Neutrophil (primary cell): ENCODE data around the gene LIFR.

ENCODE experiments used
- H3K27ac ChIP-seq: fragments of 200-600 bp; sonication (generic); 2 replicates; pipeline ENCODE4 v1.5.1; 2016; ENCODE audit warnings: mild to moderate bottlenecking, moderate library complexity
- H3K27me3 ChIP-seq: fragments of 200-600 bp; sonication (generic); 2 replicates; pipeline ENCODE4 v1.6.0; 2016; ENCODE audit warnings: mild to moderate bottlenecking
- H3K36me3 ChIP-seq: fragments of 200-600 bp; sonication (generic); 2 replicates; pipeline ENCODE4 v1.5.1; 2017
- H3K4me1 ChIP-seq, 2 experiments: fragments of 200-600 bp in 1 of 2; sonication (generic) in 1 of 2; 1 replicate in 1 of 2; 2 replicates in 1 of 2; pipeline versions ENCODE4 v1.5.1 to v1.6.1; 2013 to 2016; ENCODE audit warnings: low read depth in 1 of 2, low read length in 1 of 2, mild to moderate bottlenecking in 1 of 2, moderate library complexity in 1 of 2; ENCODE audit not compliant: control insufficient read depth in 1 of 2, insufficient read depth in 1 of 2
- H3K4me3 ChIP-seq, 2 experiments: fragments of 200-600 bp in 1 of 2; sonication (generic) in 1 of 2; 1 replicate in 1 of 2; 2 replicates in 1 of 2; pipeline ENCODE4 v1.5.1; 2013 to 2016; ENCODE audit warnings: low read depth in 1 of 2, low read length in 1 of 2, mild to moderate bottlenecking in 1 of 2, moderate library complexity in 1 of 2
- H3K9me3 ChIP-seq: fragments of 200-600 bp; sonication (generic); 2 replicates; pipeline ENCODE4 v1.5.1; 2016
- TF ChIP-seq, protein P1 (sequence below): fragments of 200-600 bp; sonication (generic); IDR thresholded peaks from 2 replicates; pipeline ENCODE4 v1.5.1; 2016; ENCODE audit warnings: antibody characterized with exemption

The LIFR gene

DNA sequence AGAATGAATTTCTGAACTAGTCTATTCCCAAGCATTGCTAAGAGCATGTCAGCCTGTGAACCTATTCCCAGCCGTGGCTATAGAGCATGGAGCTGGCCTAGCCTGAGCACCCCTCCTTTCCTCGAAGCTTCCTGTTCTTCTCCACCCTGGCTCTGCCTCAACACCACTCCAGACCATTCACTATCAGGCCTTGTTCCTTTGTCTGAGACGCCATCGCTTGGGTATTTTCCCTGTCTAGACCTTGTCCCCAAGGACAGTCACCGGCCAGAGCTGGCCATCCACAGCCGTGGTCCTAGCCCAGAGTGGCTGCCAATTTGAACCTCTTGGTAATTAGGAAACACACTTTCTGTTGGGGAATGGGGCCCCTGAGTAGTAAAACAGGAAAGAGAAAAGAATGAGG lies 105.8 kb downstream of the LIFR start:
- Histone ChIP-seq H3K27ac (no peak overlapping the region), H3K4me1 (no peaks in the 10 kb centered on the region), H3K27me3 (peaks cover 88% of the 10 kb centered on the region), H3K9me3 (no peaks in the 10 kb centered on the region), H3K4me3 (no peak overlapping the region), H3K36me3 (no peaks in the 10 kb centered on the region)
- TF ChIP-seq, protein P1, sequence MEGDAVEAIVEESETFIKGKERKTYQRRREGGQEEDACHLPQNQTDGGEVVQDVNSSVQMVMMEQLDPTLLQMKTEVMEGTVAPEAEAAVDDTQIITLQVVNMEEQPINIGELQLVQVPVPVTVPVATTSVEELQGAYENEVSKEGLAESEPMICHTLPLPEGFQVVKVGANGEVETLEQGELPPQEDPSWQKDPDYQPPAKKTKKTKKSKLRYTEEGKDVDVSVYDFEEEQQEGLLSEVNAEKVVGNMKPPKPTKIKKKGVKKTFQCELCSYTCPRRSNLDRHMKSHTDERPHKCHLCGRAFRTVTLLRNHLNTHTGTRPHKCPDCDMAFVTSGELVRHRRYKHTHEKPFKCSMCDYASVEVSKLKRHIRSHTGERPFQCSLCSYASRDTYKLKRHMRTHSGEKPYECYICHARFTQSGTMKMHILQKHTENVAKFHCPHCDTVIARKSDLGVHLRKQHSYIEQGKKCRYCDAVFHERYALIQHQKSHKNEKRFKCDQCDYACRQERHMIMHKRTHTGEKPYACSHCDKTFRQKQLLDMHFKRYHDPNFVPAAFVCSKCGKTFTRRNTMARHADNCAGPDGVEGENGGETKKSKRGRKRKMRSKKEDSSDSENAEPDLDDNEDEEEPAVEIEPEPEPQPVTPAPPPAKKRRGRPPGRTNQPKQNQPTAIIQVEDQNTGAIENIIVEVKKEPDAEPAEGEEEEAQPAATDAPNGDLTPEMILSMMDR: no peak

DNA sequence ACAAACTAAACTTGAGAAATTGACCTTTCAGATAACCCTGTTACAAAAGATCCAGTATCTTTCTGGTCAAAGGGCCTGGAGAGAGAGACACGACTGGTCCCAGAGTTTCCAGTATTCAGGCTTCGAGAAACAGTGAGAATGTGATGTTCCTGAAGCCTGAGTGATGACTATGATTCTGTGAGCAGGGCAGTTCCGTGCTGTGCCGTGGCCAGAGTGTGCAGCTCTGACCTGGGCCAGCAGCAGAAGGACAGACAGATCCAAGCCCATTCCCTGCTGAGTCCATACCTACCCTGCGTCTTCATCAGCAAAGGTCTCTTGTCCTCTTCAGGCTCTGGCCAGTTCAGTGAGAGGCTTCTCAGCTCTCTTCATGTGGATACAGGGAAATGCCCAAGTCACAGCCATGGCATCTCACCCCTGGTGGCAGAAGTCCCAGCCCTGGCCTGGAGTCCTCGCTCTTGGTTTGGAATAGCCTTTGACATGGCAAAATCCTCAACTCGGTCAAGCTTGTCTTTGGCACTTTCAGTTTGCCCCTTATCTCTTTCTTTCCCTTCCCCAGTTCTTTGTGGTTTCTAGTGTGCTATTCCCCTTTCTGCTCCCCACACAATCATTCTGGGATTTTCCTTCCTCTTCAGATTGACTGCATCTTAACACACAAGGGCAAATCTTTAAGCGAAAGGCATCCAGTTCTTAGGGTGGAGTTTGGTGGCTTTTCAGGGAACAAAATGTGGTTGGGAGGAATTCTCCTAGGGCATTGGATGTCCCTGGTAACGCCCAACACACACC lies 107.7 kb downstream of the LIFR start:
- Histone ChIP-seq H3K27me3 (peaks cover 81% of the 10 kb centered on the region), H3K9me3 (no peaks in the 10 kb centered on the region), H3K27ac (no peak overlapping the region), H3K36me3 (no peaks in the 10 kb centered on the region), H3K4me1 (no peaks in the 10 kb centered on the region), H3K4me3 (no peak overlapping the region)
- TF ChIP-seq, protein P1: no peak

DNA sequence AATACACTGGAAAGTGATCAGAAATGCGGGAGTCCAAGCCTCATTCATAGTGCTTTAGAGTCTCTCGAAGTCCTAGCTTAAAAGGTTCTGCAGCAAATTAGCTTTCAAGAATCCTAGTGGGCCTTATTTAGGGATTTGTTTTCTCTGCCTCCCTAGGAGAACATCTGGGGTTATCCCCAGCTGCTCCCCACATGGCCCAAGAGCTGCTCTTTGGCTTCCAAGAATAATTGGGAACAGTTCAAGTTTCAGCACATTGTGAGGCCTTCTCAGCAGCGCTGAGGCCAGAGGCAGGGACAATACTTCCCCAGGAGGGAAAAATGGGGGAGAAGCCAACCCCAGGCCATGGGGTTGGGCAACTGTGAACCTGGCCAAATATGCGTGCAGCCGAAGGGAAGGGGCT lies 108.7 kb downstream of the LIFR start:
- H3K4me3 ChIP-seq: no peak overlapping the region
- H3K27ac ChIP-seq: no peak overlapping the region
- no peaks in the 10 kb centered on the region for H3K9me3 ChIP-seq
- H3K36me3 ChIP-seq: no peaks in the 10 kb centered on the region
- no peaks in the 10 kb centered on the region for H3K4me1 ChIP-seq
- TF ChIP-seq, protein P1: no peak
- peaks cover 78% of the 10 kb centered on the region for H3K27me3 ChIP-seq

DNA sequence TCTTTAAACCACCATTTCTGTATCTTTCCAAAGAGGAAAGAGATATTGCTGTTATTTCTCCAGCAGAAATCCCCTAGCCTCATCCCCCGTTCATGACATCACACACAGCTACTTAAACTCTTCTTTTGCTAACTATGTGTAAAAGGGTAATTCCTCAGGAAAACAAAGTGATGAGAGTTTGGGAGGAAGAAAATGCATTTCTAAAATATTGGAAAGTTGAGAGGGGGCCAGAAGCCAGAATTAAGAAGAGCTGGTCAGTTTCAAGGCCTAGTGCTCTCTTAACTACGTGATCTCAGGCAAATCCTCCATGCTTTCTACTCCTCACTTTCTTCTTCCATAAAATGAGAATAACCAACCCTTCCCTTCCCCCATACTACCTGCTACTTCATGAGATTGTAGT lies 109.4 kb downstream of the LIFR start:
- no peaks in the 10 kb centered on the region for H3K4me1 ChIP-seq
- no peaks in the 10 kb centered on the region for H3K9me3 ChIP-seq
- H3K4me3 ChIP-seq: no peak overlapping the region
- no peak overlapping the region for H3K27ac ChIP-seq
- no peaks in the 10 kb centered on the region for H3K36me3 ChIP-seq
- TF ChIP-seq, protein P1: no peak
- H3K27me3 ChIP-seq: peaks cover 73% of the 10 kb centered on the region

DNA sequence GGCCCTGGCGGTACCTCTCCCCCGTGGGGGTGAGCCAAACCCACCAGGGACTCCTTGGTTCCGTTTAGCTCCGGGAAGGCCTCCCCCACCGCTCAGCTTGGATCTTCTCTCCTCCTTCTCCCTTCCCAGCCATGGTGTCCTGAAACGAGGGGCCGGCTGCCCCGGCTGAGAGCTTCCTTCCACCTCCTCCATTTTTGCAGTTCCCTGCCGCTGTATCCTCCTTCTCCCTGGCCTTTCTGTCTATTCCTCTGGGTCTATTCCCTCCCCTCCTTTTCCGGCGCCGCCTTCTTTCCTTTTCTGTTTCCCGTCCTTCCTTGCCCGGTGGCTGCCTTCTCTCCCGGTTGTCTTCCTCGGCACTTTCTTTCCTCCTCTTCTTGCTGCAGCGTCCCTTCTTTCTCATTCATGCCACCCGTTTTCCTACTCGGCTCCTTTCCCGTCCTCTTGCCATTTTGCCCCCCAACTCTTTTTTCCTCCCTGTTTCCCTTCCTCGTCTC lies 110.4 kb downstream of the LIFR start:
- Histone ChIP-seq H3K4me1 (no peaks in the 10 kb centered on the region), H3K27ac (no peak overlapping the region), H3K9me3 (no peaks in the 10 kb centered on the region), H3K27me3 (peaks cover 66% of the 10 kb centered on the region), H3K4me3 (no peak overlapping the region), H3K36me3 (no peaks in the 10 kb centered on the region)
- TF ChIP-seq, protein P1: no peak
